NCI-H774 (cell line): ENCODE results near the gene ADK.
A peak's percentile ranks its signal among the peaks of the same experiment; 100 is the strongest.
"Not testable (repeated sequence)": the region's sequence is repeated elsewhere in the genome, so short reads cannot be mapped to it uniquely, and the experiment has no call there.

ENCODE experiments used
- DNase-seq: peaks from one replicate; lab custom pipeline; 2025; lab: John Stamatoyannopoulos, UW

ADK gene

DNA sequence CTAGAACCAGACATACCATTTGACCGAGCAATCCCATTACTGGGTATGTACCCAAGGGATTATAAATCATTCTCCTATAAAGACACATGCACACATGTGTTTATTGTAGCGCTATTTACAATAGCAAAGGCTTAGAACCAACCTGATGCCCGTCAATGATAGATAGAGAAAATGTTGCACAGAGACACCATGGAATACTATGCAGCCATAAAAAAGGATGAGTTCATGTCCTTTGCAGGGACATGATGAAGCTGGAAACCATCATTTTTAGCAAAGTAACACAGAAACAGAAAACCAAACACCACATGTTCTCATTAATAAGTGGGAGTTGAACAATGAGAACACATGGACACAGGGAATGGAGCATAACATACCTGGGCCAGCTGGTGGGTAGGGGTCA lies 202.0 kb downstream of the ADK start:
- DNase-seq = not testable (repeated sequence)

DNA sequence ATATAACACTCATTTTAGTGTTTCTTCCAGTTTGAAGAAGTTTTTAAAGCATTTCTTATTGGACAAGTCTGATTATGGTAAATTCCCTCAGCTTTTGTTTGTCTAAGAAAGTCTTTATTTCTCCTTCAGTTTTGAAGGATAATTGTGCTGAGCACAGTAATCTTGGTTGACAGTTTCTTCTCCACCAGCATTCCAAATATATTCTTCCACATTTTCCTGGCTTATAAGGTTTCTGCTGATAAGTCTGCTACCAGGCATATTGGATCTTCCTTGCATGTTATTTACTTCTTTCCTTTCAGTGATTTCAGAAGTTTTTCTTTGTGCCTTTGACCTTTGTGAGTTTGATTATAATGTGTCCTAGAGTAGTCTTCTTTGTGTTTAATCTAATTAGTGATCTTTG lies 210.7 kb downstream of the ADK start:
- no peak for DNase-seq

DNA sequence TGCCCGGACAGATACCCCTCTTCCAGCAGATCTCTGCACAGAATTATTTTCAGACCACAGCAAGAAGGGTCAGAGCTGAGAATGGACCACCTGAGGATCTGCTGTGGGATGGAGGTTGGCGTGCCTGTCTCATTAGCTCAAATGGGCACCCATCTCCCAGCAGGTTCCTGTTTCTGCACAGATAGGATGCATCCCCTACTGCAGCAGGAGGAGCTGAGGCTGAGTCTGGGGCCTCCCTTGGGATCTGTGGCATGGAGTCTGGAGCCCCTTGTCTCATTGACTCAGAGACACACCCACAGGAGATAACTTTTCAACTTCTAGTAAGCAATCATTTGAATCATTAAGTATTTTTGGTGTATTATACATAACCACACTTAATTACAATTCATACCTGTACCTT lies 212.7 kb downstream of the ADK start:
- no peak for DNase-seq

DNA sequence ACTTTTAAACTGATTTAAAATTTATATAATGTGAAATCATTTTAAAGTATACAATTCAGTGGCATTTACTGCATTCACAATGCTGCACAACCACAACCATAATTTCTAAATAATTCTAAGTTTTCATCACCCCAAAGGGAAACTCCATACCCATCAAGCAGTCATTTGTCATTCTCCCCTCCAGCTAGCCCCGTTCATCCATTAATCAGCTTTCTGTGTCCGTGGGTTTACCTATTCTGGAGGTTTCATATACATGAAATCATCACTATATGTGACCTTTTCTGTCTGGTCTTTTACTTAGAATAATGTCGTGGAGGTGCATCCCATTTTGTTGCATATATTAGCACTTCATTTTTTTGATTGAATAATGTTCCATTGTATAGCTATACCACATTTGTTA lies 214.1 kb downstream of the ADK start:
- no peak for DNase-seq

GRCh38 chr10:74371696-74372095 lies 220.7 kb downstream of the ADK start:
- no peak for DNase-seq

GRCh38 chr10:74373059-74373458 lies 222.0 kb downstream of the ADK start:
- no peak for DNase-seq

- no peak for DNase-seq
These were observed 226.5 kb downstream of the ADK start for GRCh38 chr10:74377476-74377875.

DNA sequence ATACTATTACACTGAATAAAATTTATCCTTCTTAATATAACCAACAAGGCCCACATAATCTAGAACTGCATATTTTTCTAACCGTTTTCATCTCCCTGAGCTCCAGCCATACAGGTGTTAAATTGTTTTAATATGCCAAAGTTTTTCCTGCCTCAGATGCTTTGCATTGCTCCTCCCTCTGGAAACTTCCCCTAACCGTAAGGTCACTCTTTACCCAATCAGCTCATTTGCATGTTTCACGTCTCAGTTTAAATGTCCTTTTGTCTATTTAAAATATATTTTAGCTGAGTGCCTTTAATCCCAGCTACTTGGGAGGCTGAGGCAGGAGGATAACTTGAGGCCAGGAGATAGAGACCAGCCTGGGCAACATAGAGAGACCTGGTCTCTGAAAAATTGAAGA lies 228.5 kb downstream of the ADK start:
- no peak for DNase-seq

- no peak for DNase-seq
These were observed 229.8 kb downstream of the ADK start for GRCh38 chr10:74380795-74381194.

DNA sequence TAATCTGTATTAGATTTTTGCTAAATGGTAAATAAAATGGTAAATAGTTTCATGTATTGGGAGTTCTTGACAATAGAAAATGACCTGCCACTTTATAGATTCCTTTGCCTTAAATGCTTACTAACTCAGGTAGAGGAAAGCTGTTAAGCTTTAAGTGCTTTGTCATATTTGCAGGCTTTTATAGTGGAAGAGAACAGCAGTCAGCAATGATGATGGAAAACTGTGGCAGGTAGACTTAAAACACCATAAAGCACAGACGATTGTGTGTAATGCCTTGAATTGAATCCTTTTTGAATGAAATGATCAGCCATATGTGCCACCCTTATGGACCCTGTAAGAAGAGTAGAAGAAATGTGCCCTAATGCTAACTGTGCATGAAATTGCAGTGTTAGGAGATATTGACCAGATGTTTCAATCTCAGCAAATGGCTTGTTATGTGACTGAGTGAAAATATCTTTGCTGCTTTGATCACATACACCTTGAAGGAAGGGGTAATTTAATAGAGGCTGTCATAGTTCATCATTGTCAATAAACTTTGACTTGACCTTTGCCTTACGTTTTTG lies 230.4 kb downstream of the ADK start:
- no peak for DNase-seq

DNA sequence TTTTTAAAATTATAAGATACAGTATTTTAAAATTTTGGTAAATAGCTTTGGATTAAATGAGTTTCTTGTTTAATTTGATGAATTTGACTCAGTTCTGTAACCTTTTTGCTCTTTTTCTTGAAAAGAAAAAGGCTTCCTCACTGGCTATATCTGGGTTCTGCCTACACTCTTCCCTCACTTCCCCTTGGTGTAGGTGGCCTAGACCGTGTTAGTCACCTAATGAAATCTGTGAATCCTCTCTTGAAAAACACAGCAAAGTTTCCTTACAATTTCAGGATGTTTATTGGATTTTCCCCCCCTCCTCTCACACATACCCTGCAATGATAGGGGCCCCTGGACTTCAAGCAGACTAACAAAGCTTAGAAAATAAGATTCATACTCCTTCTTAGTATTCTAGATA lies 231.6 kb downstream of the ADK start:
- DNase-seq = no peak

DNA sequence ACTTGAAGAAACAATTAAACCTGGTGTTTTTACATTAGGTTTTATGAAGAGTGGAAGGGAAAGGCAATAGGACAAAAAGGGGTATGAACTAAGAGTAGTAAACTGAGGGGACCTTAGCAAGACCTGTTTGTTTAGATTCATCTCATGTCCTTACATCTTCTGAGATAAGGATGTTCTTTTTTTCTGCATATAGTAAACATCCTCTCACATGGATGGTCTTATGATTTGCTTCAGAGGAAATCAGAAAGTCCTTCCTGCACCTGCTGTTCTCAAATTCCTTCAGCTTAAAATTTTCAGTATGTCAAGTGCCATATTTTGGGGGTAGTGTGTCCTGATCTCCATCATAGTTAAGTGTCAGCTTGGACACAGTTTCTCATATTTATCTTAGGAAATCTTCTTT lies 232.6 kb downstream of the ADK start:
- no peak for DNase-seq

DNA sequence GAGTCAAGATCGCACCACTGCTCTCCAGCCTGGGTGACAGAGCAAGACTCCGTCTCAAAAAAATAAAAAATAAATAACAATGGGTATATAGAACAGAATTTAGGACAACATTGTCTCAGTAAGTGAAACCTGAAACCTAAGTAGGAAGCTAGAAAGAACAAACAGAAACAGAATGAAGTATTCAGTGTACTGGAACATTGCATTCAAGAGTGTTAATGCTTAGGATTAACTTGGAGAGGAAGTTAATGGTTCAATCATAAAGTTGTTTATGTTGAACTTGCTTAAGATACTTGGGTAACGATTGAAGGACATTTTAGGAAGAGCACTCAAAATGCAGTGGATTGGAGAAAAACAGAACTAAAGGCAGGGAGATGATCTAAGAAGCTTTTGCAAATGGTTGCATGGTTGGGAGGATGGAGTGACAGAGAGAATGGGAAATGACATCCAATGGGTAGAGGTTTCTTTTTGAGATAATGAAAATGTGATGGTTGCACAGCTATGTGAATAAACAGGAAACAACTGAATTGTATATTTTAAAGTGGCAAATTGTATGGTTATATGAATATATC lies 233.7 kb downstream of the ADK start:
- no peak for DNase-seq

GRCh38 chr10:74388801-74389200 lies 237.8 kb downstream of the ADK start:
- DNase-seq = no peak

GRCh38 chr10:74391786-74392185 lies 240.8 kb downstream of the ADK start:
- no peak for DNase-seq

- DNase-seq = no peak
These were observed 243.5 kb downstream of the ADK start for GRCh38 chr10:74394416-74394969.

GRCh38 chr10:74400186-74400585 lies 249.2 kb downstream of the ADK start:
- DNase-seq = no peak

- no peak for DNase-seq
These were observed 255.0 kb downstream of the ADK start for GRCh38 chr10:74406006-74406405.

- DNase-seq = no peak
These were observed 264.3 kb downstream of the ADK start for GRCh38 chr10:74415146-74415839.

DNA sequence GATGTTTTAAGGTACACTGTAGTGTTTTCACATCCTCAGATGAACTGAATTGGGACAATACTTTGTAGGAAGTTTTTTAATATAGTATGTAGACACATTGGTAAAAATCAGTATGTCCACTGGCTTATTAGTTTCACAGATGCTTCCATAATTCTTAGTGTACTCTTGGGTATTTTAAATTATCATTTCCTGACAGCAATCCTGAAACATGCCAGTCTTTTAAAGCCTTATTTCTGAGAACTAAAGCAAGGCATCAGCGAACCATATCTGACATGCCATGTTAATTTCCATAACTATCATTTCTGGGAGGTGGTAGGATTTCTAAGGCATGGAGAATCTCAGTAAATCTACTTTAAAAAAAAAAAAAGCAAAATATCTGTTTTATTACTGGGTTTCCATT lies 266.4 kb downstream of the ADK start:
- no peak for DNase-seq

GRCh38 chr10:74418285-74418872 lies 267.4 kb downstream of the ADK start:
- DNase-seq = peak; percentile 96

DNA sequence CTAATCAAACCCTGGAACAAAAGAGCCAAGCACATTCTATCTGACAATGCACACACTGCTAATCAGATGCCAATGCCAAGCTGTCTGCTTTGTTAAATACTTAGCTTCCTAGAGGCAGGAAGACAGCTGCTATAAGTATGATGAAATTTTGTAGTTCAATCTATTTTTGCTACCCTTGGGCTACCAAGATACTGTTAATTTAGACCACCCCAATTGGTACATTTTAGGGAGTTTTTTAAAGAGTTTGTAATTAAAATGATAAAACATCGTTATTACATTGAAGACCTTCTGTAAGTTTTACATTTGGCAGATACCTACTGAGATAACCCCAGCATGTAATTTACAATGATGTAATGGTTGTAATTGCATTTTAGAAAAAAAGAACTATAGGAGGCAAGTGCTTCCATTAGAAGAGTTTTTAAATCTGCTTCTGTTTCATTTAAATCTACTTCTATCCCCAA lies 268.5 kb downstream of the ADK start:
- peak; percentile 23 for DNase-seq

DNA sequence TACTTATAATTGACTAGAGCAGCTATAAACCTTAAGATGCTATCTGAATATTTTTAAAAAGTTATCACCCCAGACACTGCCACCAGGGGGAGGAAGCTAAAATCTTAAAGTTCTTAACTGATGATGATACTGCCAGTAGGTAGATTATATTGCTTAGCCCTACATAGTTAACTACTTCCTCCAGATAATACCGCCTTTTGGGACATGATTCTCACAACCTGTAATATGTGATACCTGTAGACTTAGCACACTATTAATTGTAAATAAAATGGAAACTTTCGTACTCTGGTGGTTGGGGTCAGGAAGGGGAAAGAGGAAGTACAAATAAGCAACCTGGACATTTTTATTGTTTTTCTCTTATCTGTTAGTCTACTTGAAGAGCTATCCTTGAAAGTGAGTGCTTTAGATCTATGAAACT lies 268.9 kb downstream of the ADK start:
- no peak for DNase-seq
